NCI-H446 treated with DMSO at 0.1 percent for 48 hours (cell line): ENCODE results near the gene CBX2.
A peak's percentile ranks its signal among the peaks of the same experiment; 100 is the strongest.

Experiments
- DNase-seq: peaks from one replicate; lab custom pipeline; 2025; lab: John Stamatoyannopoulos, UW

CBX2 gene

DNA sequence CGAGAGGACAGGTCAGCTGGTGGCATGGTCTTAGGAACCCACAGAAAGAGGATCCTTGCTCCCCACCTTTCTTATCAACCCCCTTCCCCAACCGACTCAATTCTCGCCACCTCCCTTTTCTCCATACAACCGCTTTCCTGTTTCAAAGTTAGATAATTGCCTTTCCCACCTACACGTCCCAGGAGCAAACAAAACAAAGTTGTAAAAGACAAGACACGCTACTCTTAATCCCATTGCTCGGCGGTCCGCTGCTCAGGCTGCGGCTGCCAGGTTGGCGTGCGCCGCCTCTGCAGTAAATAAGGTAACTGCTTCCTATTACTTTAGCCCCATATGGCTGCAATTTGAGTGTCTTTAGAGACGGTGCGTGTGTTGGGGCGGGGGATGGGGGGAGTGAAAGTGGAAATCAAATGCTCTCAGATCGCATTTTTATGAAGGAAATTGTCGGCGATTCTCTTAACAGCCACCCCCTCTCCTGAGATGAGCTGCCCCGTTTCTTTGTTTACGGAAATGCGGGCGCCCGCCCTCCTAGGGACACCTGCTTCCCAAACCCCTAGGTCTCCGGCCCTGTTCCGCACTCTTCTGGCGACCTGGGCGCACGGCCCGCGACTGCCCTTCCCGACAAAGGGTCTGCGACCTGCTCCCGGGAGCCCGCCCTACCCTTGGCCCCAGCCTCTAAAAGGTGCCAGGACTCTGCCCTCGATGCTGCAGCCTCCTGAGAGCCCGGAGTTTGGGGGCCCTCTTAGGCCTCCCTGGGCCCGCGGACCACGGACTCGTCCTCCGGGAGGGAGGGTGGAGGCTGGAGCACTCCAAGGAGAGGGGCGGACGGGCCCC lies 22.6 kb downstream of the CBX2 start:
- DNase-seq: peak; percentile 67

DNA sequence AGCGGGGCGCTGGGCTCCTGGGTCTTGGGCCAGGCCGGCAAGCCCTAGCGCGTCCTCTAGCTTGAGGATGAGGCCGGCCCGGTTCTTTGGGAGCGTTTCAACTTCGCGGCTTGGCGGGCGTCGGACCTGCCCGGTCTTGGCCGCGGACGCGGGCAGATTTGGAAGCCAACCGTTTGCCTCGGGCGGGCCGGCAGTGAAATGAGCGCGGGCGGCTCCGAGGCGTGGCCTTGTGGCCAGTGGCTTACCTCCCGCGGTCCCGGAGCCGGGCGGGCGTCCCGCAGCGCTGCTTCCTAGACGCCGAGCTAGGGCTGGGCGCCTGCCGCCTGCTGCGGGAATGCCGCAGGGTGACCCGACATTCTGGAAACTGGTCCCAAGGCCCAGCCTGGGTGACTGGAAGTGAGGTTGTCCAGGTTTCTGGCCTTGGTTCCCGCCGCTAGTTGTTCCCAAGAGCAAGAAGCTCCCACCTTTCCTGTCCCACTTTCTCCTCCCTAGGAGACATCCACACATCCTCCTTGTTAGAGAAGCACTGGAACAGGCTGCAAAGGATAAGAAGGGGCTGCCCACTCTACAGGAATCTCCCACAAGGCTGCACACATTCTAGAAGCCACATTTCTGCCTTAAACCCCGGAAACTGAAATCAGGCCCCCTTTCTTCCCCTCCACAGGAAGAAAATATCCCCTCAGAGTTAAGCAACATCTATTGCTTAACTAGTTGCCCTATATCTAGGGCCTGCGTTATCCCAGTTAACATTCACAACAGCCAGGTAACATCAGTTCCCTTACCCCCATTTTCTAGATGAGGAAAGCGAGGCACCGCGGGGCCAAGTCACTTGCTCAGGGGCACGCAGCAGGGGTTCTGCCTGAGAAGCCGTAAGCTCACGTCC lies 23.4 kb downstream of the CBX2 start:
- DNase-seq: no peak

DNA sequence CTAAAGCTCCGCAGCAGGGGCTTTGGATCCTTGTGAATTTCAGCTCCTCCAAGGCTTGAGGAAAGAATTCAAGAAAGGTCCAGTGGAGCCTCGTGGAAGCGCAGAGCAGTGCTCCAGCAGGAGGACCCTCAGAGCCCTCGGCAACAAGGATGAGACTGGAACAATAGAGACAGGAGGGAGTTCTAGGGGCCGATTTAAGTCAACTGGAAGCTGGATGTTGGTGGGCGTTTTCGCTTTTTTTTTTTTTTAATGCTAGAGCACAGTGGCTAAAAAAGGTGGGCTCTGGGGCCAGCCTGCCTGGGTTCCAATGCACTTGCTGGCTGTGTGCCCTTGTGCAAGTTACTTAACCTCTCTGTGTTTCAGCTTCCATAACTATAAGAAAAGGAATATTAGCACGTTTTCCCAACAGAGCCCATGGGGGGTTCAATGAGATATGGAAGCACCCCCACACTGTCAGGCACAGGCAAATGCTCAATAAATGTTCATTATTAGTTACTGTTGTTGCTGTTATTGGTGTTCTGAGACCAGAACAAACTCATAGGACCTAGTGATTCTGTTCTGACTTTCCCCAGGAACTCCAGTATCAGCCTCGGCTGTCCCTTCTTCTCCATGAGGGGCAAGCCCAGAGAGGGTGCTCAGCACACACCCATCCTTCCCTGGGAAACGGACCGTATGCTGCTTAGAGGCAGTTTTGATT lies 24.2 kb downstream of the CBX2 start:
- DNase-seq: no peak

DNA sequence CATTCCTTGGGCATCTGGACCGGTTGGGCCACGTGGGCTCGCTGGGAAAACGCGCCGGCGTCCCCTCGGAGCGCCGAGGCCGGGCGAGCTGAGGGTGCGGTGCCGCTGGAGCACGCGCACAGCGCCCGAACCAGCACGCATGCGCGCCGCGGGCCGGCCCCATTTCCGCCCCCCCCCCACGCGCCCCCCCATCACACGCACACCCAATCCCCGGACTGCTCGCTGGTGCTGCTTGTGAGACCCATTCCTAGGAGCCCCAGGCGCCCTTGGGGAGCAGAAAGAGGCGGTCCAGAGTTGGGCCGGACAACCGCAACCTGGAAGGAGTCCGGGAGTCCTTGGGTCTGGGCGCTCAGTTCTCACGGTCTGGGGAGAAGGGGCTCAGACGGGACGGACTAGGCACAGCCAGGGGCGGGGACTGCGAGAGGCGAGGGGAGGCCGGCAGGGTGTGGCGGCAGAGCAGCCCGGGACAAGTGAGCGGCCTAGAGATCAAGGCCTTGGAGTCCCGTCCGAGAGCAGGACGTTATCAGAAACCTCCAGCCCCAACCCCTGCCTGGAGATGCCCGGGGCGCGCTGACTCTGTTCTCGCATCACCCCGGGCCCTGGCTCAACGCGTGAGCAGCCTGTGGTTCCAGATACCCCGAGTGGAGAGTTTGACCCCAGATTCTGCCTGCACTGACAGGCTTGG lies 24.9 kb downstream of the CBX2 start:
- no peak for DNase-seq

DNA sequence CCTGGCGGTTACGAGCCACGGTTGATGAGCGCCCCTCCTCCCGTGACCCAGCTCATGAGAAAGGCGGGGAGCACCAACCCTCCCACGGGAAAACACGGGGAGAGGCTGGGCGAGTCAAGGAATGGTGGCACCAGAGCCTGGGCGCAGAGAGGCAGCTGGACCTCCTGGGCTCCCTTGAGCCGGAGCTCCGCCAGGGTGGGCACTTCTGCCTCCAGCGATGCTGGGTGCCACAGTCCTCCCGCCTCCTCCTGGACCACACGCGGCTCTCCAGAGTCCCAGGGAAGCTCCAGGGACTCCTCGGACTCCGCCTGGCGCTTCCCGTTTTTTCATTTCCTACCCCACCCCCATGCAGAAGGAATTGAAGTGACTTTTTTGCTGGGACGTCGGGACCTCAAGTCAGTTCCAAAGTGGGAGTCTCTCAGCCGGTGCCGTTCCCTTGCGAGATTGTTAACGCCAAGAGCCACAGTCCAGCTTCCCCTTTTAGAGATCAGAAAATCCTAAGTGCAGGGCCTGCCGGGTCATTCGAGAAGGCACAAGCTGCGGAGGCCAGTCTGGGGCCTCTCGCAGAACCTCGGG lies 25.6 kb downstream of the CBX2 start:
- no peak for DNase-seq

DNA sequence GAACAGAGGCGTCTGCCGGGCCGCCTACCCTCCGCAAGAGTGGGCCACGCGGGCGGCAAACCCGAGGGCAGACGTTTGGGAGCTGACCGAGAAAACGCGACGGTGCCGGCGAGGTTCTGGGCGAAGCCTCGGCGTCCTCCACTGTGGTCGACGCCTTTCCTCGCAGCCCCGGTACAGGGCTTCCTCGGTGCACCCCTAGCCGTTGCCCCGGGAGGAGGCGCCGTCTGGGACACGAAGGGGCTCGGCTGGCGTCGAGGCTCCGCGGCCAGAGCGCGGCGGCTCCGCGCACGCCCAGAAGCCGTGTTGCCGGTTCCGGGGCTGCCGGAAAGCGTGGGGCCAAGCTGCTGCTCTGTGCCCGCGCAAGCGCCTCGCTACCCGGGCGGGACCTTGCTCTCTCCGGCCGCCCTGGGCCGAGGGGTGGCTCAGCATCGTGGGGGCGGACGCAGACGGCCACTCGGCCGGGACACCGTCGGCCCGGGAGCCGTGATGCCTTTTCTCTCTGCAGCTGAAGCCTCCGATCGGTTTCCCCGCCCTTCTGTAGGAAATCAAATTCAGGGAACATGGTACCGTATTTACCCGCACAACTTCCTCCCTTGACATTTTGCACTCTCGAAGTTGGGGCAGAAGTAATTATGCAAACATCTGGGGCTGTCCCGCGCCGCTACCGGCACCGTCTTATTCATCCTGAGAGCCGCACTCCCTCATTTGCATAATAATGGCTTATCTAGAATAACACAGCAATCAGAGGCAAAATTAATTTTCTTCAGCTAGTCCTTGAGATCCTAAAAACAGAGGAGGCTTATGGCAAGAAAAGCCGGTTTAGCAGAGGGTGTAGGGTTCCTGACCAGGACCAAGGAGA lies 26.3 kb downstream of the CBX2 start:
- no peak for DNase-seq

DNA sequence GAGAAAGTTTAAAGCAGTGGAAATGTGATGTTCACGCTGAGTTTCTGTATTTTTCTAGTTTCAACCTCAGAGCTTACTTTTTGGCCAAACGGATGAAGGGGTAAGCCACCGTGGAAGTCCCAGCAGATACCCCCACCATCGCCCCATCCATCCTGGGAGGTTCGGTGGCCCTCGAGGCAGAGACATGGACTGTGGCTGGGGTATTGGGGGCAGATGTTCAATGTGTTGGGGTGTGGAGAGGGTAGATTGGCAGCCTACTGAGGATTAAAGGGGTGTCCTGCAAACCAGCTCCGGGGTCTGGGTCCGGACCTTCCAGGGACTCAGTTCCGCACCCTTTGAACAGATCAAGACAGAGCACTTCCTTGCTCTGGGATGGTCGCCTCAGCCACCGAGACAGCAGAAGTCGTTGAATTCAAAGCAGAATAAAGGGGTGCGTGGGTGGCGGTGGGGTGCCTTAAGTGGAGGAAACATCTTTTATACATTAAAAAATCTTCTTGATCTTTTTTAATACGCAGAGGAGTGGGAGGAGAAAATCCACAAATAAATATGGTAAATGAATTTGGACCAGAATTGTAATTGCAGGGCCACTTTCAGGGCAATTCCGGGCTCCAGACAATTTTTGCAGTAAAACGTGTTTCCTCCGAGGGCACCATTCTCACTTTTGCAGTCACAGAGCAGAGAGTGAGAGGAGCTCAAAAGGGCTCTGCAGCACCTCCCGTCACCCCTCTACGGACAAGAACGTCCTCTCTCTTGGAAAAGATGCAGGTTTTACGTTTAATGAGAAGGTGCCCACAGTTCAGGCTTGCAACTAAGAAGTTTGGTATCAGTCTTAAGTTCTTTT lies 27.1 kb downstream of the CBX2 start:
- DNase-seq: no peak

DNA sequence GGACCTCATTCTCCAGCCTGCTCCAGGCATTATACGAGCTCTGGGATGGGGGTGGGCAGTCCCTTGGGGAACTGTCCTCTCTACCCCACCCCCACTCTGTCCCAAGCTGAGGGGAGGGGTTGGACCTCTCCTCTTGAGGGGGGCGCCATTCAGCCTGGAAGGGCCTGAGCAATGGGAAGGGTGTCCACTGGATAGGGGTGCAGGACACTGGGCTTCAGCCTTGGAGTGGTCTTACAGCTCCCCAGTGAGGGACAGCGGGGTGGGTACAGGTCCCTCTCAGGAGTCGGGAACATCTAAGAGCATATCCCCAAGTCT lies 28.5 kb downstream of the CBX2 start:
- no peak for DNase-seq

DNA sequence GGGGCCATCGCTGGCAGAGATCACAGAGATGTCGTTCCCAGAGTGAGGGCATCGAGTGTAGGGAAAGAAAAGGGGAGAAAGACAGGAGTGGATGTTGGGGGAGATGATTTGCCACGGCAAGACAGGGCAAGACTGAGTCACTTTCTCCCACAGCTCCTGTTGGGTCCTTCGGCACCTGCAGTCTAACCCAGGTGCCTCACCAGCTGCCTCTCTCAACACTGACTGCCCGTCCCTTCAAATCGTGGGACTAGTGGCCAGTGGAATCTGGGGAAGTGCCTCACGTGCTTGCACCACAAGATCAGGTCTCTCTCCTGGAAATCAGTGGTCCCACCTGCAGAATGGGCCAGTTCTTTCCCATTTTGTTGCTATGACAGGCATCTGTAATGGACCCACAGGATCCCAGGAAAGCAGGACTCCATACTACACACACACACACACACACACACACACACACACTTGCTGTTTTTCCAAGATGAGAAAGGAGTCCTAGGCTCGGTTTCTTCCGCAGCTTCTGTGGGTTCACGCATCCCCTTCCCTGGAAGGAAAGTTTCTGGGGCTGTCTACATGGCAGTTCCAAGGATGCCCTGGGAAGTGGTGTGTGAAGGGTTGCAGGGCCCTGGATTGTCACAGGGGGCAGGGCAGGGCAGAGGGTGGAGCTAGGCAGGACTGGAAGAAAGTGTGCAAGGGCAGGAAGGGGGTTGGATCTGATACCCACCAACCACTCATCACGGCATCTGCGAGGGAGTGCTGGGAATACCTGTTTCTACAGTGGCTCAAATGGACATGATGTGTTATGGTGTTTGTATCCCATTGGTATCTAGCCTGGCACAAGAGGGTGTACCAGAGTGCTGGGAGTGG lies 29.1 kb downstream of the CBX2 start:
- no peak for DNase-seq

DNA sequence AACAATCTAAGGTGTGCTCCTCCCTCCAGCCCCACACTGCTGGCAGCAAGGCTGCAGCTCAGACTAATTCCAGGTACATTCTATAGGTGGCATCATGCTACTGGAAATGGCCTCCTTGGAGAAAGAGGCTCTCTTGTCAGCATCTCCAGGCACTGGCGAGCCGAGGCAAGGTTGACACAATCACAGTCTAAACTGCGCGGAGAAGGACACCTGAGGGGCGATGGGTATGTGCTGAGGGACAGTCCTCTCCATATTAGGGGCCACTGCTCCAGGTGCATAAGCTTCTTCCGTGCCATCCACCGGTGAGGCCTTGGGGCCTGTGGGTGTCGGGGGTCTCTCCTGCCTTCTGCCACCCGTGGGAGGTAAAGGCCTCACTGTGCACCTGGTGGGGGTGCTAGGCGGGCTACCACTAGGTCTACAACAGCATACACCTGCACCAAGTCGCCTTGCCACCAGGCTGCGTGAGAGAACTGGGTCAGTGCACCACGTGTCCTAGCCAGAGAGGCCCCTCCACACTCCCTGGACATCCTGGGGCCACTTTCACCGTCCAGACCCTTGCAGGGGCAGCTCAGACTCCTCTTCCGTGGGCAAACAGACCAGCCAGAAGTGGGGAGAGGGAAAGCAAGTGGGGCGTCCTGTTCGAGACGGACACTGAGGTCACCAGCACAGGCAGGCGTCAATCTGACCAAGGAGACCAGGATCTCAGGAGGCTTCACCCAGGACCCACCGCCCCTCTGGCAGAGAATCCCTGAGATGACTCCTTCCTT lies 31.0 kb downstream of the CBX2 start:
- no peak for DNase-seq

DNA sequence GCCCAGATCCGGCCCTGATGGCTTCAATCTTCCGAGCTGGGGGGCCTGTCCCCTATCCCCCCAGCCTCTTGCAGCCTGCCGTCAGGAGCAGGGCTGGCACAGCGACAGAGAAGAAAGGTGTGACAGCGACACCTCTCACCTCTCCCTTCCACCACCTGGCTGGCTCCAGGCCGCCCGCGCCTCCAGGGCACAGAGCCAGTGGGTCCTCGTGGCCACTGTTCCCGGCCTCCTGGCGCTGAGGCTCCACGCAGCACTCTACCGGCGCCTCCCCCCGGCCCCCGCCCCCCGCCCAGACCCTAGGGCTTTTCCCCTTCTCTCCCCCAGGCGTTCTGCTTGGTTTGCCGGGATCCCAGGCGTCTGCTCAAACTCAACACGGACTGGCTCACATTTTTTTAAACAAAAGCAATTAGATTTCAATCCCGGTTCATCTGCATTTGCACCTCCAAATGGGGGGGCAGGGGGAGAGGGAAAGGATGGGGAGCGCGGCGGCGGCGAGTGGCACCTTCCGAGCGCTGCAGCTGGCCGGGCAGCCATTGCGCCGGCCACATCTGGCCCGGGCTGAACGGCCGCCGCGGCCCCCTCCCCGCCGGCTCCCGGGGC lies 31.7 kb downstream of the CBX2 start:
- DNase-seq: no peak

DNA sequence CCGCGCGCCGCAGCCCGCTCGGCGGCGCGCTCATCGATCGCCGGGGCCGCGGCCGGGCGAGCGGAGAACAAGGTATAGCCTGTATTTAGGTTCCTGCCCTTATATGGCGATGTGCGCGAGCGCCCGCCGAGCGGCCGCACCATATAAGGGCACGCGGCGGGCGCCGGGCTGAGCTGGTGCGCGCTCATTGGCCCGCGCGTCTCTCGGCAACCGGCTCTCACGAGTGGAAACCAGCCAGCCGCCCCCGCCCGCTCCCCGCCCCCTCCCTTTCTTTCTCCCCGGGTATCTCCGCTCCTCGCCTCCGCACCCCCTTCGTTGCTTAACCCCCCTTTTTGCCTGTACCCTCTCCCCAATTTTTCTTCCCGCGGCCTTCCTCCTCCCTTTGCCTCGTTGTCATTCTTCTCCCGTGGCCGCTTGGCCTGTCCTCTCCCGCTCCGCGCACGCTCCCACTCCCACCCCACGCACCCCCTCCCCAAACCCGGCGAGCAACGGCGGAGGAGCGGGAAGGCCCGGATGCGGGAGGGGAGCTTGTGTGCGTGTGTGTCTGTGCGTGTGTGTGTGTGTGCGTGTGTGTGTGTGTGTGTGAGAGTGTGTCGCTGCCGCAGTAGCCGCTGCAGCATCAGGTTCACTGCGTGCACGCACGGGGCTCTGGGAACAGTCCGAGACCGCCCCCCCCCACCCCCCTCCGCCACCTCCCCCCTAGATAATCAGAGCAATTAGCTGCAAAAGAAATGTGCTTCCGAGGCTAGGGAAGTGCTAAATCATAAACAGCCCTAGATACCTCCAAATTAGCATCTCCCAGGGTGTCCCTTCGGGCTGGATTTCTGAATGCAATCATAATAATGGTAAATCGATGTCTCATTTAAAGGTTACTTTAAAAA lies 32.4 kb downstream of the CBX2 start:
- peak; percentile 95 for DNase-seq

DNA sequence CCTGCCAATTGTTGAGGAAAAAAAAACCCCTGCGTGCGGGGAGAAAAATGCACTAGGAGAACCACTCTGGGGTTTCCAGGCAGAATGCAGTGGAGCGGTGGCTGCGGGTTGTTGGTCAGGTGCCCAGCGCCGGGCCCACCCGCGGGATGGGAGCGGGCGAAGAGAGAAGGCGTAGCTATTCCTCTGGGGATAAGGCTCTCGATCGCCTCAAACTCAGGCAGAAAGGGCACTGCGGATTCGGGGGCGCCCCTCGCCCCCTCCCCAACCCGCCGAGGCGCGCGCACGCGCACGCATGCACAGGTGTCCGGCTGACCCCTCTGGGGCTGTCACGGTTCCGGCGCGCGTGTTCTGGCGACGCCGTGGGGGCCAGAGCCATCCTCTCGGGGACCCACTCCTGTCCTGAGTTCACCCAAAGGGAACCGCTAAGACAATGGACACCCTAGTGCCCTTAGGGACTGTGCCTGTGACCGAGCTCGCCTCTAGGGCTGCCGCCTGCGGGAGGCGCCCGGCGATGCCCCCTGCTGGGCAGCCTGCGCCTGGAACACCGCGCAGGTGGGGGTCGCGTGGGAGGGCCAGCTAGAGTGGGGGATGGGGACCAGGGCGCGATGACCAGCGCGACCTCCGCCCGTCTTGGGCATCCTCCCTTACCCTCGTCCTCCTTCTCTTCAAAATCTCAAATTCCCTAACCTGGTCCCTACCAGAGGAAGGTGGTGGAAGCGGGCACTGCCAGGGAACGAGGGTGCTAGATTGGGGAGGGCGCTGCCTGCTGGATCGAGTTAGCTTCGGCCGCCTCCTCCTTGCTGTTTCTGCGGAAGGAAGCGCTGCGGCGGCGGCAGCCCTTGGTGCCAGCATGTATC lies 33.3 kb downstream of the CBX2 start:
- DNase-seq: peak; percentile 41

DNA sequence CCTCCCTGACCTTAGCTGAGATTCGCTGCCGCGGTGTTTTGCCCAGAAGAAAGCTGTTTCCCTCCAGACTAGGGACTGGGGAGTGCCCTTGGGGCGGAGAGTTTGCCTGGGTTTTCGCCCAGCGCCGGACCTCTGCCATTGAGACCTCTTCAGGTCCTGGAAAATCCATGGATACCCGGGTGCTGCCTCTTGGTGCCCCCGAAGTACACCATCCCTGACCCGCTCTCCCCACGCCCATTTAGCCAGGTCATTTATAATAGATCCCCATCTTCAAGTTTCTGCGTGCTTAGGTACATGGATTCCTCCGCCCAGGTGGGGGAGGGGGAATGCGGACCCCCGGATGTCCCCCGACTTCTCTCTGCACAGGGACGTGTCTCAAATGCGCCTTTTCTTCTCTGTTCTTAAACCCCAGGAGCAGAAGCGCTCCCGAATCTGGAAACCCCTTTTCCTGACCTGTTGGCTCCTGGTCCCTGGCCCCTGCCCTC lies 34.0 kb downstream of the CBX2 start:
- no peak for DNase-seq
